ENCODE results near the gene GALNTL6. TPM values are rescaled to one million over a fixed set of nuclear protein-coding genes. Genes with fewer than 3 reads are reported as not detected.

Gene GALNTL6
- polyA plus RNA-seq, 3 donors = 0.85 to 3.4 (median 0.98) TPM

- DNase-seq (ENCODE audit: low read depth in 3 of 3, low spot score in 2 of 3) = no peak
Measured at GRCh38 chr4:172099376-172099775, 286.2 kb downstream of the GALNTL6 start.

- no peak for DNase-seq (ENCODE audit: low read depth in 3 of 3, low spot score in 2 of 3)
Measured at GRCh38 chr4:172103456-172103855, 290.3 kb downstream of the GALNTL6 start.

- DNase-seq (ENCODE audit: low read depth in 3 of 3, low spot score in 2 of 3) = no peak
Measured at GRCh38 chr4:172104539-172104938, 291.3 kb downstream of the GALNTL6 start.

GRCh38 chr4:172105918-172106317 lies 292.7 kb downstream of the GALNTL6 start:
- DNase-seq (ENCODE audit: low read depth in 3 of 3, low spot score in 2 of 3) = no peak

GRCh38 chr4:172109466-172109865 lies 296.3 kb downstream of the GALNTL6 start:
- peak in 2 of 3 donors; percentile 1 to 2 for DNase-seq (ENCODE audit: low read depth in 3 of 3, low spot score in 2 of 3)

- DNase-seq (ENCODE audit: low read depth in 3 of 3, low spot score in 2 of 3) = no peak
Measured at GRCh38 chr4:172124656-172125308, 311.6 kb downstream of the GALNTL6 start.

GRCh38 chr4:172125443-172125842 lies 312.2 kb downstream of the GALNTL6 start:
- DNase-seq (ENCODE audit: low read depth in 3 of 3, low spot score in 2 of 3) = no peak

- no peak for DNase-seq (ENCODE audit: low read depth in 3 of 3, low spot score in 2 of 3)
Measured at GRCh38 chr4:172127168-172127567, 314.0 kb downstream of the GALNTL6 start.

- no peak for DNase-seq (ENCODE audit: low read depth in 3 of 3, low spot score in 2 of 3)
Measured at GRCh38 chr4:172129593-172129992, 316.4 kb downstream of the GALNTL6 start.

GRCh38 chr4:172134521-172134920 lies 321.3 kb downstream of the GALNTL6 start:
- DNase-seq (ENCODE audit: low read depth in 3 of 3, low spot score in 2 of 3) = no peak

GRCh38 chr4:172141025-172141424 lies 327.8 kb downstream of the GALNTL6 start:
- no peak for DNase-seq (ENCODE audit: low read depth in 3 of 3, low spot score in 2 of 3)

GRCh38 chr4:172142281-172142741 lies 329.1 kb downstream of the GALNTL6 start:
- no peak for DNase-seq (ENCODE audit: low read depth in 3 of 3, low spot score in 2 of 3)

GRCh38 chr4:172143605-172144314 lies 330.6 kb downstream of the GALNTL6 start:
- DNase-seq (ENCODE audit: low read depth in 3 of 3, low spot score in 2 of 3) = no peak

- DNase-seq (ENCODE audit: low read depth in 3 of 3, low spot score in 2 of 3) = no peak
Measured at GRCh38 chr4:172147687-172148086, 334.5 kb downstream of the GALNTL6 start.

- no peak for DNase-seq (ENCODE audit: low read depth in 3 of 3, low spot score in 2 of 3)
Measured at GRCh38 chr4:172149329-172149728, 336.1 kb downstream of the GALNTL6 start.

- DNase-seq (ENCODE audit: low read depth in 3 of 3, low spot score in 2 of 3) = no peak
Measured at GRCh38 chr4:172152284-172152683, 339.1 kb downstream of the GALNTL6 start.

- no peak for DNase-seq (ENCODE audit: low read depth in 3 of 3, low spot score in 2 of 3)
Measured at GRCh38 chr4:172153719-172154118, 340.5 kb downstream of the GALNTL6 start.

GRCh38 chr4:172155838-172156345 lies 342.7 kb downstream of the GALNTL6 start:
- DNase-seq (ENCODE audit: low read depth in 3 of 3, low spot score in 2 of 3) = no peak

GRCh38 chr4:172157946-172158345 lies 344.7 kb downstream of the GALNTL6 start:
- DNase-seq (ENCODE audit: low read depth in 3 of 3, low spot score in 2 of 3) = no peak

GRCh38 chr4:172163215-172163614 lies 350.0 kb downstream of the GALNTL6 start:
- DNase-seq (ENCODE audit: low read depth in 3 of 3, low spot score in 2 of 3) = no peak

- no peak for DNase-seq (ENCODE audit: low read depth in 3 of 3, low spot score in 2 of 3)
Measured at GRCh38 chr4:172168888-172169287, 355.7 kb downstream of the GALNTL6 start.

- no peak for DNase-seq (ENCODE audit: low read depth in 3 of 3, low spot score in 2 of 3)
Measured at GRCh38 chr4:172169871-172170270, 356.7 kb downstream of the GALNTL6 start.

Measured in right renal cortex interstitium (tissue), 3 donors.